ELF-1 (cell line): Measurements from ENCODE around the gene AK1.

Experiments
- DNase-seq: peaks from one replicate; pipeline ENCODE4 v3.0.0-alpha.2; 2016; ENCODE audit warnings: low read depth, low spot score

AK1 gene

DNA sequence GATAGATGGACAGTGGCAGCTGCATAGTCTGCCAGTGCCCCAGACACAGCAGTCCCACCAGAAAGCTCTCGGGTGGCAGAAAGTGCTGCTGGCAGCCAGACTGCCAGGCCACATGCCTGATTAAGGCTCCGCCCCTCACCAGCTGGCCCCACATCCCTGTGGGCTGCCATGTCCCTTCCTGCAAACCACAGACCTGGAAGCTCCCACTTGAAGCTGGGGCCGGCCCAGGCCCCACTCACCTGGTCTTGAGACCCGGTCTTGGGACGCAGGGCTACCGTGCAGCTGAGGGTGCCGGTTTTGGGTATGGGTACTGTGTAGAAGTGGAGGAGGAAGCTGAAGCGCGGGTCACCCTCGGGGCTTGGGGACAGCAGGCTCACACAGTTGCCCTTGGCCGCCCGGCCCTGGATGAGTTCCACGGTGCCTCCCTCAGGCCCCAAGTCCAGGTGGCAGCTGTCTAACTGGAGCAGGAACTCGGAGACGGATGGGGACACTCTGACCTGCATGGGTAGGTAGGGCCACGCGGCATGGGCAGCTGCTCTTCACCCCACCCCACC, 59.5 kb downstream of the AK1 start:
- DNase-seq, result no peak

DNA sequence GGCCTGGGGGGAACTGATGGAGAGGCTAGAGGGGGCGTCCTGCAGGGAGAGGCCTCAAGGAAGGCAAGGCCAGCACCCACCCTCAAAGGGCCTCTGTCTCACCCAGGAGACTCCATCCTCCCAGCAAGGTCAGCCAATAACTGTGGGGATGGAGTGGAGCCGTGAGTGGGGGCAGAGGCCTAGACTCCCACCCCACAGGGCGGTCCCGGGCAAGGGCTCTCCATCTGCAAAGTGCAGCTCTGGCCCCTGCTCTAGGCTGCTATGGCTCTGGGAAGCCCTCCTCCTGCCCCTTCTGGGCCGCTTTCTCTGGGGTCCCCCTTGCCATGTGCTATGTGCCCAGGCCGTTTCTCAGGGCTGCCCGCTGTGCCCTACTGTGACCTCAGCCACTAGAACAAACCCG, 60.7 kb downstream of the AK1 start:
- no peak for DNase-seq
